Lower lobe of right lung (tissue), 2 donors: ENCODE data around the gene SDK1. TPM values are rescaled to one million over a fixed set of nuclear protein-coding genes. Genes with fewer than 3 reads are reported as not detected.

ENCODE experiments used
- ATAC-seq, 2 donors: fragments of 200-7000 bp; cut with Tn5 transposase; one replicate each; pipeline ENCODE4 v1.9.1; 2020 to 2022; ENCODE audit warnings: mild to moderate bottlenecking in 2 of 2, moderate library complexity in 2 of 2
- DNase-seq: peaks from one replicate; pipeline ENCODE4 v3.0.0-alpha.2; 2020
- H3K27ac ChIP-seq: fragments of 200-600 bp; one replicate; pipeline ENCODE4 v1.8.0; 2022
- H3K27me3 ChIP-seq: fragments of 200-600 bp; one replicate; pipeline ENCODE4 v1.8.0; 2022; ENCODE audit warnings: low read depth
- H3K36me3 ChIP-seq: fragments of 200-600 bp; one replicate; pipeline ENCODE4 v1.8.0; 2022; ENCODE audit warnings: mild to moderate bottlenecking
- H3K4me1 ChIP-seq: fragments of 200-600 bp; one replicate; pipeline ENCODE4 v1.8.0; 2022
- H3K4me3 ChIP-seq: fragments of 200-600 bp; one replicate; pipeline ENCODE4 v1.8.0; 2022; ENCODE audit warnings: mild to moderate bottlenecking
- H3K9me3 ChIP-seq: fragments of 200-600 bp; one replicate; pipeline ENCODE4 v1.8.0; 2022
- CTCF ChIP-seq: fragments of 200-600 bp; IDR thresholded peaks from one replicate; pipeline ENCODE4 v1.8.0; 2022; ENCODE audit warnings: antibody characterized with exemption, mild to moderate bottlenecking
- intact Hi-C: fragments of 100-400 bp; cut with DNase I; formaldehyde crosslinking; loops from one replicate; pipeline ENCODE4 v1.11.0; 2022
- total RNA-seq: library from RNA; stranded (reverse); fragmentation: NEBNext Ultra II Directional; extraction: Animal tissue kit (Norgen Biotek cat#: 25700); gene quantifications from one replicate; pipeline ENCODE4 v1.2.1, GENCODE V29; 2021
- donor health status: DM: no; HTN: yes; CAD: no; lungs with severe emphysema.

SDK1 gene
- total RNA-seq, 1 donor from 2014 or later: 10.0 TPM

GRCh38 chr7:3712841-3713240 lies 411.8 kb downstream of the SDK1 start:
- Histone ChIP-seq H3K36me3 (no peaks in the 10 kb centered on the region), H3K27ac (no peak overlapping the region), H3K4me1 (peaks cover 7% of the 10 kb centered on the region), H3K9me3 (no peaks in the 10 kb centered on the region), H3K4me3 (no peak overlapping the region), H3K27me3 (no peaks in the 10 kb centered on the region)
- DNase-seq (peak; percentile 49), ATAC-seq (no peak)
- TF ChIP-seq CTCF: no peak
- intact Hi-C loops: no loop called here

GRCh38 chr7:3721422-3721821 lies 420.4 kb downstream of the SDK1 start:
- H3K27me3 ChIP-seq: no peaks in the 10 kb centered on the region
- intact Hi-C loops: no loop called here
- H3K4me3 ChIP-seq: no peak overlapping the region
- no peaks in the 10 kb centered on the region for H3K36me3 ChIP-seq
- no peak for TF ChIP-seq CTCF
- H3K27ac ChIP-seq: no peak overlapping the region
- no peaks in the 10 kb centered on the region for H3K4me1 ChIP-seq
- DNase-seq (no peak), ATAC-seq (no peak)
- H3K9me3 ChIP-seq: no peaks in the 10 kb centered on the region

- Histone ChIP-seq H3K9me3 (no peaks in the 10 kb centered on the region), H3K4me1 (no peaks in the 10 kb centered on the region), H3K4me3 (no peak overlapping the region), H3K36me3 (no peaks in the 10 kb centered on the region), H3K27me3 (no peaks in the 10 kb centered on the region), H3K27ac (no peak overlapping the region)
- ATAC-seq (peak in 1 of 2 donors; percentile 19), DNase-seq (no peak)
- intact Hi-C loops: no loop called here
- no peak for TF ChIP-seq CTCF
Measured at GRCh38 chr7:3722396-3722922, 421.4 kb downstream of the SDK1 start.

- no peak for TF ChIP-seq CTCF
- Histone ChIP-seq H3K36me3 (no peaks in the 10 kb centered on the region), H3K27me3 (no peaks in the 10 kb centered on the region), H3K27ac (no peak overlapping the region), H3K9me3 (no peaks in the 10 kb centered on the region), H3K4me1 (no peaks in the 10 kb centered on the region), H3K4me3 (no peak overlapping the region)
- DNase-seq (no peak), ATAC-seq (no peak)
- intact Hi-C loops: no loop called here
Measured at GRCh38 chr7:3725155-3726059, 424.4 kb downstream of the SDK1 start.

GRCh38 chr7:3730276-3730675 lies 429.2 kb downstream of the SDK1 start:
- TF ChIP-seq CTCF: no peak
- no peak for DNase-seq
- H3K4me1 ChIP-seq: no peaks in the 10 kb centered on the region
- no peaks in the 10 kb centered on the region for H3K36me3 ChIP-seq
- intact Hi-C loops: no loop called here
- no peak for ATAC-seq
- no peaks in the 10 kb centered on the region for H3K27me3 ChIP-seq
- H3K4me3 ChIP-seq: no peak overlapping the region
- peaks cover 6% of the 10 kb centered on the region for H3K9me3 ChIP-seq
- no peak overlapping the region for H3K27ac ChIP-seq
